Central memory CD8-positive, alpha-beta T cell (primary cell): Measurements from ENCODE around the gene SHB.

Experiments used
- ATAC-seq: fragments of 150-1000 bp; cut with Tn5 transposase; replicated peaks from 2 replicates; pipeline ENCODE4 v1.10.0; 2022; ENCODE audit warnings: mild to moderate bottlenecking, moderate FRiP score, moderate number of reproducible peaks; ENCODE audit not compliant: poor library complexity, severe bottlenecking; ENCODE audit errors: extremely low read depth
- DNase-seq, 2 donors: peaks; one replicate each; pipeline ENCODE4 v3.0.0; 2021; ENCODE audit warnings: low spot score in 2 of 2
- H3K27ac Mint-ChIP-seq: one replicate; pipeline ENCODE4 v1.8.0; 2022; ENCODE audit warnings: low read depth, mild to moderate bottlenecking, moderate library complexity, mixed read lengths
- H3K27me3 Mint-ChIP-seq: one replicate; pipeline ENCODE4 v1.8.0; 2022; ENCODE audit warnings: mixed read lengths
- H3K36me3 Mint-ChIP-seq: one replicate; pipeline ENCODE4 v1.8.0; 2022; ENCODE audit warnings: mild to moderate bottlenecking, moderate library complexity, mixed read lengths; ENCODE audit not compliant: insufficient read depth
- H3K4me1 Mint-ChIP-seq: one replicate; pipeline ENCODE4 v1.8.0; 2022; ENCODE audit warnings: mixed read lengths
- H3K4me3 Mint-ChIP-seq: one replicate; pipeline ENCODE4 v1.8.0; 2022; ENCODE audit warnings: mild to moderate bottlenecking, moderate library complexity, mixed read lengths
- H3K9me3 Mint-ChIP-seq: one replicate; pipeline ENCODE4 v1.8.0; 2022; ENCODE audit warnings: mixed read lengths

Gene SHB, protein sequence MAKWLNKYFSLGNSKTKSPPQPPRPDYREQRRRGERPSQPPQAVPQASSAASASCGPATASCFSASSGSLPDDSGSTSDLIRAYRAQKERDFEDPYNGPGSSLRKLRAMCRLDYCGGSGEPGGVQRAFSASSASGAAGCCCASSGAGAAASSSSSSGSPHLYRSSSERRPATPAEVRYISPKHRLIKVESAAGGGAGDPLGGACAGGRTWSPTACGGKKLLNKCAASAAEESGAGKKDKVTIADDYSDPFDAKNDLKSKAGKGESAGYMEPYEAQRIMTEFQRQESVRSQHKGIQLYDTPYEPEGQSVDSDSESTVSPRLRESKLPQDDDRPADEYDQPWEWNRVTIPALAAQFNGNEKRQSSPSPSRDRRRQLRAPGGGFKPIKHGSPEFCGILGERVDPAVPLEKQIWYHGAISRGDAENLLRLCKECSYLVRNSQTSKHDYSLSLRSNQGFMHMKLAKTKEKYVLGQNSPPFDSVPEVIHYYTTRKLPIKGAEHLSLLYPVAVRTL

DNA sequence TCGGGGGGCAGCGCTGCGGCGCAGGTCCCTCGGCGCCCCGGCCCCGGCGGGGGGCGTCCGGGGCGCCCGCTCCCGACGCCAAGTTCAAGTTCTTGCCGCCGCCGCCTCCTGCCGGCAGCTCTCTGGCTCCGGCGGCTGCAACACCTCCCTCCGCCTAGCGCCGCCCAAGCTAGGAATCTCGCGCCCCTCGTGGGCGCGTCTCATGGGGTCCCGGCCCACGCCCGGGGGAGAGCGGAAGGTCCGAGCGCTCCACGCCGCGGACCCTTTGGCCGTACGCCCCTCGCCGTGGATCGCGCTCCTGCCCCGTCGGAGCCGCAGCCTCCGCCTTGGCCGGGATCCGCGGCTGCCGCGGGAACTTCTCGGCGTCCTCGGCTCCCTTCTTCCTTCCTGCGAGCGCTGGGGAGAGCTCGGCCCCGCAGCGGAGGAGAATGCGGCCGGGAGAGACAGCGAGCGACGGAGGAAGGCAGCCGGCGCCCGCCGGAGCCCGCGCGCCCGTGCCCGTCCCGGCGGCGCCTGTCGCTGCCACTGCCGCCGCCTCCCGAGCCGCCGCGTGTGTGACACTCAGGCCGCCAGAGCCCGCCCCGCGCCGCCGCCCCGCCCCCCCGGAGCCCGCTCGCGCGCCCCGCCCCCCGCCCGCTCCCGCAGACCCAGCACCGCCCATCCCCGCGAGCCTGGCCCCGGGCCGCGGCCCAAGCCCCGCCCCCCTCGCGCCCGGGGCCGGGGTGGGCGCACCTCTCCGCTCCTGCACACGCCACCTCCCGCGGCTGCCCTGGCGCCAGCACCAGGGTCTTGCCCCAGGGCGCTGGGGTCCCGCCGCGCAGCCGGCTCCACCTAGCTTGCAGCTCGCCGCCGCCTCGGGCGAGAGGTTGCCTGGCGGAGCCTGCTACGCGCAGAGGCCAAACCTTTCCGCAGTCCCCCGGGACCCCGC is at the start of gene SHB:
TSS of gene SHB (minus strand) at position 527 of the 928 bp plus-strand sequence. CDS start 582 bp downstream, outside the sequence.
- DNase-seq, result peak; percentile 44 to 49
- H3K36me3 Mint-ChIP-seq, result peaks cover 7% of the 10 kb centered on the region
- H3K4me3 Mint-ChIP-seq, result peak within 1 kb of the TSS; percentile 85
- peak within 1 kb of the TSS; percentile 26 for H3K27ac Mint-ChIP-seq
- no peaks in the 10 kb centered on the region for H3K9me3 Mint-ChIP-seq
- peaks cover 24% of the 10 kb centered on the region for H3K4me1 Mint-ChIP-seq
- peak; percentile 73 for ATAC-seq
- peaks cover 25% of the 10 kb centered on the region for H3K27me3 Mint-ChIP-seq

DNA sequence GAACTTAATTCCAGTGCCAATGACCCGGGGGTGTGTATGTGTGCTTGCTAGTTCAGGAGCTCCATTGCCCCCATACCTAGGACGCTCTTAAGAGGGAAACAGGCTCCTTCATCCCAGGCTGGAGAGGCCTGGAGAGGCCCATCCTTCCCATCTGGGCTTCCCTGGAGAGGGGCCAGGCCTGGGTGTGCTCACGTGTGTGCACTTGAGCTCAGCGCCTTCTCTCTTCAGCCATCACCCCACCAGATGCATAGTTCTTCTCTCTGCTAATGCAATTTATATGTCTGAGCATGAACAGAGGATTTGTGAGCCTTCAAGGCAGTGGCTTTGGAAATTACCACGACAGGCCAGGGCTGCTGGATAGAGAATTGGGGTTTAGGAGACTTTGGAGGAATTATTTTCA is 48.6 kb upstream of the SHB start:
- no peak overlapping the region for H3K27ac Mint-ChIP-seq
- ATAC-seq, result no peak
- H3K36me3 Mint-ChIP-seq, result no peaks in the 10 kb centered on the region

DNA sequence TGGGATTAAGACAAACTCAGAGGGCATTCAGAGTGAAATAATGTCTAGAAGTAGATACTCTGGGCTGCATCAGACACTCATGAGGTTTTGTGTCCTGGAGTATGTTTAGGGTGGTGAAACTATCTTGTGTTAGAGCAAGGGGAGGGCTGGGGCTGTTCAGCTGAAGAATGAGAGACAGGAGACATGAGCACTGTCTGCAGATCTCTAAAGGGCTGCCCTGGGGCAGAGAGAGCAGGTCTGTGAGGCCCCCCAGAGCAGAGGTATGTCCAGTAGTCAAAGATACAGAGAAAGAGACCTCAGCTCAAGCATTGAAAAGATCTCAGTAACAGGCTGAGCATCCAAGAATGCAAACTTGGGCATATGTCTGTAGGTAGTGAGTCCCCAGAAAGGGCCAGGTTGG is 45.9 kb upstream of the SHB start:
- Mint-ChIP-seq H3K27ac (no peak overlapping the region), H3K36me3 (no peaks in the 10 kb centered on the region), H3K9me3 (no peaks in the 10 kb centered on the region), H3K27me3 (peaks cover 51% of the 10 kb centered on the region), H3K4me1 (no peaks in the 10 kb centered on the region), H3K4me3 (no peak overlapping the region)
- ATAC-seq, result no peak
- DNase-seq, result no peak

More for the DNA sequence above, 48.6 kb upstream of the SHB start:
- no peak overlapping the region for H3K4me3 Mint-ChIP-seq
- H3K27me3 Mint-ChIP-seq, result peaks cover 45% of the 10 kb centered on the region
- no peaks in the 10 kb centered on the region for H3K9me3 Mint-ChIP-seq
- DNase-seq, result no peak
- H3K4me1 Mint-ChIP-seq, result no peaks in the 10 kb centered on the region

DNA sequence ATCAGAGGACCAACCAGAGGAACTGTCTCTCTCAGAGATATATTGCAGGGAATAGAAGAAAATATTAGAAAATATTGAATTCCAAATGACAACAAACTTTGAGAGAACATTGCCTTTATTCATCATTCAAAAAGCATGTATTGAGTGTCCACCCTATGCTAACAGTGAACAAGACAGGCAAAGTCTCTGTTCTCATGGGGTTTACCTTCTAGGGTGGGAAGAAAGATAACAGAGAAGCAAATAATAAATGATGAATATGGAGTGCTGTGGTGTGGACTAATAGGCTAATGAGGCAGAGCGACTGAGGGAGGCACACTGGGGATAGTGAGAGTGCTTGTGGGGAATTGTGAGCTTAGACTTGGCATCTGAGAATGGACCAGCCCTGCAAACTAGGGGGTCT is 43.4 kb upstream of the SHB start:
- Mint-ChIP-seq H3K9me3 (no peaks in the 10 kb centered on the region), H3K4me3 (no peak overlapping the region), H3K27me3 (peaks cover 39% of the 10 kb centered on the region), H3K27ac (no peak overlapping the region), H3K36me3 (no peaks in the 10 kb centered on the region), H3K4me1 (no peaks in the 10 kb centered on the region)
- ATAC-seq (no peak), DNase-seq (no peak)

DNA sequence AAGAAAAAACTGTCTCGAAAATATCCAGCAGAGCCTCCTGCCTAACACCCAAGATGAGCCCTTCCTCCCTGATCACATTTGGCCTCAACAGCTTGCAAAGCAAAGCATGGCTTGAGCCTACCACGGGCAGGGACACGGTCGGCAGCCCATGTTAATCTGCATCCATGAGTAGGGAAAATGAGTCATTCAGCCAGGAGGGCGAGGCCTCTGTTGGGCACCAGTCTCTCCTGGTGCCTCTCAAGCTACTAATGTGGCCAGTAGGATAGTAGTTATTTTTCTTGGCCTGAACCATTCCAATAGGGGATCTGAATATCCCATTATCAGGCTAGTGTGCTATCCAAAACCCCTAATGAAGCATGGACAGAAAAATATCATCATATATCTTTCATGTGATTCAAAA is 43.0 kb upstream of the SHB start:
- peaks cover 39% of the 10 kb centered on the region for H3K27me3 Mint-ChIP-seq
- H3K4me3 Mint-ChIP-seq, result no peak overlapping the region
- no peak overlapping the region for H3K27ac Mint-ChIP-seq
- H3K9me3 Mint-ChIP-seq, result no peaks in the 10 kb centered on the region
- no peaks in the 10 kb centered on the region for H3K36me3 Mint-ChIP-seq
- DNase-seq (no peak), ATAC-seq (no peak)
- no peaks in the 10 kb centered on the region for H3K4me1 Mint-ChIP-seq

DNA sequence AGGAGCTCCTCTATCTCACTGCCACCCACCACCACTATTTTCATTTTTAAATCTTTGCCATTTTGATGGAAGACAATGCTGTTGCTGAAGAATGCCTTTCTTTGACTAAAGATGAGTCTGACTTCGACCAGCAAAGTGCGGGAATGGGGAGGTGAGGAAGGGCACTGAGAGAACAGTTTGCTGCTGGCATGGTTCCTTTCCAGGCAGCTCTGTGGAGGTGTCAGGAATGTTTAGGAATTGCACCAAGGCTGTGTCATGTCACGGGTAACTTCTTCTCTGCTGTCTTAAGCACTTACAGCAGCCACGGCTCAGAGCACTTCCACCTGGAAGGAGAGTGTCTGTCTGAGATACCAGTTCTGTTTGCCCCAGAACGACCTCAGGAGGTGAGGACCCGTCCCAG is 41.4 kb upstream of the SHB start:
- Mint-ChIP-seq H3K36me3 (no peaks in the 10 kb centered on the region), H3K27me3 (peaks cover 44% of the 10 kb centered on the region), H3K9me3 (no peaks in the 10 kb centered on the region)

DNA sequence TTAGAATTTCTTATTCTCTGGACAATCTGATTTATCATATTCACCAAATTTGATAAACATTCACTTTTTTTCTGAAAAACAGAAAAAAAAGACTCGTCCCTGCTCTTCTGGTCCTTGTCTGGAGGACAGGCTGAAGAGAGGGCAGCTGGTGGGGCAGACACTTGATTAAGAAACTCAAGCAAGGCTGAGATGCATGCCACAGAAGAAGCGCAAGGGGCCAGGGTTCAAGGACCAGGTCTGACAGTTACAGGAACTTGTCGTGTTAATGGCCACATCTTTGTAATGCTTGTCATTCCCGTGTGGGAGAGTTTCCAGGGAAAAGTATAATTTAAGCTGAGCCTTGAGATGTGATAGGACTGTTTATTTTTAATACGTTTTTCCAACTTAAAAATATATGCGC is 40.6 kb upstream of the SHB start:
- no peaks in the 10 kb centered on the region for H3K36me3 Mint-ChIP-seq
- H3K27ac Mint-ChIP-seq, result no peak overlapping the region
- DNase-seq, result no peak
- peaks cover 53% of the 10 kb centered on the region for H3K27me3 Mint-ChIP-seq
- no peak for ATAC-seq
- no peaks in the 10 kb centered on the region for H3K4me1 Mint-ChIP-seq
- H3K9me3 Mint-ChIP-seq, result no peaks in the 10 kb centered on the region
- H3K4me3 Mint-ChIP-seq, result no peak overlapping the region

More for the DNA sequence above, 41.4 kb upstream of the SHB start:
- no peaks in the 10 kb centered on the region for H3K4me1 Mint-ChIP-seq
- no peak overlapping the region for H3K4me3 Mint-ChIP-seq
- H3K27ac Mint-ChIP-seq, result no peak overlapping the region
- DNase-seq (no peak), ATAC-seq (no peak)

DNA sequence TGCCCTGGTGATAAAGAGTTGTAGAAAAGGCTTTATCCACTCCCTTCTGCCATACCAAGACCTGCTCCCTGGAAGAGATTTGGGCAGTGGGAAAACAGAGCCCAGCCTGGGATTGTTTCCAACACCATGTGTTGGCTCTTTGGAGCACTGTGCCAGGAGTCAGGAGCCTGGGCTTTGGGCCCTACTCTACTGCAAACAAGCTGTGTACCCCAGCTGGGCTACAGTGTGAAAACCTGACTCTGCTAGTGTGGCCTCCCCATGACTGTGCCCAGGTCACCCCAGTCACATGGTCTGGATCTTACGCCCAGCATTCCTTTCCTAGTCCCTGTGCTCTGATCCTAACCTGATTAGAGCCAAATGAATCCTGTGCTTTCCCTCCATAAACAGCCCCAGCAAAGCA is 39.3 kb upstream of the SHB start:
- no peaks in the 10 kb centered on the region for H3K9me3 Mint-ChIP-seq
- no peaks in the 10 kb centered on the region for H3K36me3 Mint-ChIP-seq
- H3K4me3 Mint-ChIP-seq, result no peak overlapping the region
- no peak for ATAC-seq
- no peak for DNase-seq
- no peak overlapping the region for H3K27ac Mint-ChIP-seq
- H3K4me1 Mint-ChIP-seq, result no peaks in the 10 kb centered on the region
- peaks cover 66% of the 10 kb centered on the region for H3K27me3 Mint-ChIP-seq

DNA sequence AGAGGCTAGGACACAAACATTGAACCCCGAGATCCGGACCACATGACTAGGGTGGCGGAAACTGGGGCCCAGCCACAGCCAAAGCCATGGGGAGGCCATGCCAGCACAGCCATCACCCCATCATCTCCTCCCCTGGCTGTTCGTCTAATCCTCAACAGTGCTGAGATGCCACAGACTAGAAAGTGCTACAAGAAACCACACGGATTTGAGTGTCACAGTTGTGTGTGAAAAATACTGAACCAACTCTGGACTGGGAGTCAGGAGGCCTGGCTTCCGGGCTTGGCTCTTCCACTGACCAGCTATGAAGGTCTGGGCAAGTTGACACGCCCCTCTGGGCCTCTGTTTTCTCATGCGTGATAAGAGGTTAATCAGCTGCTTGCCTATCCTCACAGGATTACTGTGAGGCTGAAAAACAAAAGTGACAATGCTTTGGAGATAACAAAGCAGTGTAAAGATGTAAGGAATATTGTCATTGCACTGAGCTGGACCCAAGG is 38.8 kb upstream of the SHB start:
- H3K36me3 Mint-ChIP-seq, result no peaks in the 10 kb centered on the region
- no peak overlapping the region for H3K27ac Mint-ChIP-seq
- no peak for DNase-seq
- no peaks in the 10 kb centered on the region for H3K4me1 Mint-ChIP-seq
- H3K9me3 Mint-ChIP-seq, result no peaks in the 10 kb centered on the region
- no peak overlapping the region for H3K4me3 Mint-ChIP-seq
- ATAC-seq, result no peak
- H3K27me3 Mint-ChIP-seq, result peaks cover 66% of the 10 kb centered on the region

DNA sequence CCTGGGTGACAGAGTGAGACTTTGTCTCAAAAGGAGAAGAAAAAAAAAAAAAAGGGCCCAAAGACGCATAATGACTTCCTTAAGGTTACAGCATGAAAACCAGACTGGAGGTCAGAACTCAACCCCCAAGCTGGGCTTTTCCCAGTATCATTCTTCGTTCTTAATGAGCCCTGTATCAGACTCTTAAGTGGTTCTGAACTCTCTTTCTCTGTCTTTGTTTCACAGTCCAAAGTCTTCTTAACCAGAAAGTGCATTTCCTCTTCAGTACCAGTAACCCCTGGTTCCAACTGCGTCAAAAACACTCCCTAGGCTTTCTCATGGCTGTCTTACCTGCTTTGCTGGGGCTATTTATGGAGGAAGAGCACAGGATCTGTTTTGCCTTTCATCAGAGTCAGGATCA is 38.4 kb upstream of the SHB start:
- DNase-seq, result no peak
- H3K4me3 Mint-ChIP-seq, result no peak overlapping the region
- H3K4me1 Mint-ChIP-seq, result no peaks in the 10 kb centered on the region
- no peaks in the 10 kb centered on the region for H3K9me3 Mint-ChIP-seq
- peaks cover 61% of the 10 kb centered on the region for H3K27me3 Mint-ChIP-seq
- no peak for ATAC-seq
- no peak overlapping the region for H3K27ac Mint-ChIP-seq
- no peaks in the 10 kb centered on the region for H3K36me3 Mint-ChIP-seq

DNA sequence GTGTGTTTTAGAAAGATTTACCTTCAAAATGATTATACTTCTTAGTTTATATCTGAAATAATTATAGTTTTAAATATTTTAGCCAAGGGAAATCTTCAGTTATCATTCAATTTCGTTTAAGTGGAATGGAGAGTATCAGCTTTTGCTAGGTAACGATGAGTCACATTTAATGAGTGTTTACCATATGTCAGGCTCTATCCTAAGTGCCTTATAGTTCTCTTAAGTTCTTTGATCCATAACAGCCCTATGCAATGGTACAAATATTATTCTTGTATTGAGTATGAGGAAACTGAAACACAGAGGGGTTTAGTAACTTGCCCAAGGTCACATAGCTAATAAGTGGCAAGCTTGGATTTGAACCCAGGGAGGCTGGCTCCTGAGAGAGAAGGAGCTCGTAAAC is 37.5 kb upstream of the SHB start:
- no peaks in the 10 kb centered on the region for H3K4me1 Mint-ChIP-seq
- no peak overlapping the region for H3K4me3 Mint-ChIP-seq
- peaks cover 56% of the 10 kb centered on the region for H3K27me3 Mint-ChIP-seq
- no peaks in the 10 kb centered on the region for H3K9me3 Mint-ChIP-seq
- DNase-seq, result no peak
- no peak overlapping the region for H3K27ac Mint-ChIP-seq
- no peak for ATAC-seq
- H3K36me3 Mint-ChIP-seq, result no peaks in the 10 kb centered on the region

DNA sequence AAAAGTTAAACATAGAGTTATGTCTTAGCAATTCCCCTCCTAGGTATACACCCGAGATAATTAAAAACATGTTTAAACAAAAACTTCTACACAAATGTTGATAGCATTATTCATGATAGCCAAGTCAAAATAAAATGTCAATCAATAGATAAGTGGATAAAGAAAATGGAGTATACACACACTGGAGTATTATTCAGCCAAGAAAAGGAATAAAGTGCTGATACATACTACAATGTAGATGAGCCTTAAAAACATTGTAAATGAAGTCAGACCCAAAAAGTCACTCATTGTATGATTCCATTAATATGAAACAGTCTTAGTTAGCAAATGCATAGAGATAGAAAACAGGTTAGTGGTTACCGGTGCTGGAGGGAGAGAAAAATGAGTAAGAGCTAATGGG is 34.3 kb upstream of the SHB start:
- no peak overlapping the region for H3K4me3 Mint-ChIP-seq
- no peaks in the 10 kb centered on the region for H3K9me3 Mint-ChIP-seq
- H3K4me1 Mint-ChIP-seq, result no peaks in the 10 kb centered on the region
- no peak for DNase-seq
- H3K36me3 Mint-ChIP-seq, result no peaks in the 10 kb centered on the region
- no peak for ATAC-seq
- H3K27me3 Mint-ChIP-seq, result peaks cover 60% of the 10 kb centered on the region
- no peak overlapping the region for H3K27ac Mint-ChIP-seq
